GM23338 (cell line): ENCODE measurements around the gene TYW5. TPM values are rescaled to one million over a fixed set of nuclear protein-coding genes. Genes with fewer than 3 reads are reported as not detected.

Experiments
- ATAC-seq: fragments of 200-7000 bp; cut with Tn5 transposase; 3 replicates; pipeline ENCODE4 v1.9.1; 2020
- DNase-seq: peaks from one replicate; pipeline ENCODE4 v3.0.0-alpha.2; 2015; ENCODE audit warnings: low spot score
- H2AFZ ChIP-seq: fragments of 200-600 bp; sonication (generic); 2 replicates; pipeline ENCODE4 v1.8.0; 2016; ENCODE audit warnings: antibody characterized with exemption, mild to moderate bottlenecking, moderate library complexity
- H3F3A ChIP-seq: fragments of 200-600 bp; sonication (generic); replicated peaks from 2 replicates; pipeline ENCODE4 v1.8.0; 2017; ENCODE audit warnings: antibody characterized with exemption, mixed run types, low read depth
- H3K27ac ChIP-seq: fragments of 200-600 bp; sonication (generic); 2 replicates; pipeline ENCODE4 v1.6.1; 2016; ENCODE audit warnings: low read depth
- H3K27me3 ChIP-seq: fragments of 200-600 bp; sonication (generic); 2 replicates; pipeline ENCODE4 v1.8.0; 2016; ENCODE audit warnings: mild to moderate bottlenecking, mixed run types, moderate library complexity; ENCODE audit not compliant: insufficient read depth
- H3K36me3 ChIP-seq: fragments of 200-600 bp; sonication (generic); 2 replicates; pipeline ENCODE4 v1.8.0; 2016; ENCODE audit warnings: mild to moderate bottlenecking; ENCODE audit not compliant: insufficient read depth
- H3K4me1 ChIP-seq: fragments of 200-600 bp; sonication (generic); 2 replicates; pipeline ENCODE4 v1.8.0; 2016; ENCODE audit warnings: mild to moderate bottlenecking, moderate library complexity; ENCODE audit not compliant: insufficient read depth
- H3K4me2 ChIP-seq: fragments of 200-600 bp; sonication (generic); 2 replicates; pipeline ENCODE4 v1.7.1; 2017; ENCODE audit warnings: mixed run types
- H3K4me3 ChIP-seq: fragments of 200-600 bp; sonication (generic); 2 replicates; pipeline ENCODE4 v1.6.1; 2016; ENCODE audit warnings: mixed run types
- H3K79me2 ChIP-seq: fragments of 200-600 bp; sonication (generic); replicated peaks from 2 replicates; pipeline ENCODE4 v1.8.0; 2017; ENCODE audit warnings: mild to moderate bottlenecking; ENCODE audit not compliant: insufficient read depth
- H3K9me2 ChIP-seq: fragments of 200-600 bp; sonication (generic); 2 replicates; pipeline ENCODE4 v1.8.0; 2017; ENCODE audit not compliant: insufficient read depth
- H4K20me1 ChIP-seq: fragments of 200-600 bp; sonication (generic); replicated peaks from 2 replicates; pipeline ENCODE4 v1.8.0; 2017; ENCODE audit warnings: mild to moderate bottlenecking; ENCODE audit not compliant: insufficient read depth
- H3K27ac Mint-ChIP-seq: 2 replicates; pipeline ENCODE4 v1.8.0; 2020; ENCODE audit warnings: inconsistent platforms, mild to moderate bottlenecking, moderate library complexity, mixed read lengths
- H3K27me3 Mint-ChIP-seq: 3 replicates; pipeline ENCODE4 v1.8.0; 2022; ENCODE audit warnings: low read depth, mild to moderate bottlenecking, moderate library complexity, mixed read lengths, inconsistent platforms; ENCODE audit not compliant: insufficient read depth, poor library complexity
- H3K36me3 Mint-ChIP-seq: 3 replicates; pipeline ENCODE4 v1.8.0; 2021; ENCODE audit warnings: low read depth, mild to moderate bottlenecking, inconsistent platforms, moderate library complexity, mixed read lengths
- H3K4me1 Mint-ChIP-seq: 3 replicates; pipeline ENCODE4 v1.8.0; 2020; ENCODE audit warnings: mild to moderate bottlenecking, inconsistent platforms, mixed read lengths
- H3K4me3 Mint-ChIP-seq: 3 replicates; pipeline ENCODE4 v1.8.0; 2021; ENCODE audit warnings: moderate library complexity, mild to moderate bottlenecking, inconsistent platforms, mixed read lengths
- H3K9me3 Mint-ChIP-seq: 3 replicates; pipeline ENCODE4 v1.8.0; 2020; ENCODE audit warnings: moderate library complexity, mild to moderate bottlenecking, inconsistent platforms, mixed read lengths
- CREB1 ChIP-seq: fragments of 250-450 bp; sonication (Bioruptor Pico); IDR thresholded peaks from 2 replicates; pipeline ENCODE4 v1.5.0; 2020; ENCODE audit warnings: low read depth, mild to moderate bottlenecking, moderate library complexity
- ETS1 ChIP-seq: IDR thresholded peaks from 2 replicates; pipeline ENCODE4 v1.6.1; 2016; ENCODE audit warnings: antibody characterized with exemption
- EZH2 ChIP-seq: fragments of 200-600 bp; sonication (generic); IDR thresholded peaks from one replicate; pipeline ENCODE4 v1.8.0; 2017; ENCODE audit warnings: antibody characterized with exemption, mild to moderate bottlenecking, low read depth; ENCODE audit not compliant: unreplicated experiment
- EZH2phosphoT487 ChIP-seq: fragments of 200-600 bp; sonication (generic); IDR thresholded peaks from one replicate; pipeline ENCODE4 v1.8.1; 2018; ENCODE audit warnings: antibody characterized with exemption; ENCODE audit not compliant: unreplicated experiment
- JUNB ChIP-seq: IDR thresholded peaks from one replicate; pipeline ENCODE4 v1.6.1; 2016; ENCODE audit warnings: antibody characterized with exemption; ENCODE audit not compliant: unreplicated experiment
- NANOG ChIP-seq: IDR thresholded peaks from 2 replicates; pipeline ENCODE4 v1.6.1; 2016; ENCODE audit warnings: antibody characterized with exemption, borderline replicate concordance
- STAT1 ChIP-seq: IDR thresholded peaks from one replicate; pipeline ENCODE4 v1.6.1; 2016; ENCODE audit warnings: antibody characterized with exemption; ENCODE audit not compliant: unreplicated experiment
- ZNF114 ChIP-seq: fragments of 250-450 bp; sonication (Bioruptor Pico); IDR thresholded peaks from 2 replicates; pipeline ENCODE4 v1.5.0; 2020; ENCODE audit warnings: mild to moderate bottlenecking, moderate library complexity
- ZNF331 ChIP-seq: fragments of 250-450 bp; sonication (Bioruptor Pico); IDR thresholded peaks from 2 replicates; pipeline ENCODE4 v1.5.0; 2020; ENCODE audit warnings: low read depth, mild to moderate bottlenecking, moderate library complexity
- polyA plus RNA-seq: library from polyadenylated mRNA; unstranded; fragments of >200 nt; fragmentation: Nextera tagmentation; extraction: Ambion mirVana; gene quantifications from 2 replicates; pipeline ENCODE4 v1.2.1, GENCODE V29; 2016
- total RNA-seq: library from RNA; depleted of rRNA; stranded (reverse); fragments of >200 nt; shearing (Covaris generic); gene quantifications from 2 replicates; pipeline ENCODE4 v1.2.3, GENCODE V29; 2014
- TF ChIP-seq, protein P1 (sequence below), 2 experiments: fragments of 200-600 bp in 1 of 2; sonication (generic) in 1 of 2; conservative IDR thresholded peaks; 2 replicates each; pipeline versions ENCODE4 v1.5.1 to v1.6.1; 2016 to 2017; ENCODE audit warnings: antibody characterized with exemption in 2 of 2, low read depth in 2 of 2, mild to moderate bottlenecking in 2 of 2, moderate library complexity in 1 of 2
- TF ChIP-seq, protein P2 (sequence below): IDR thresholded peaks from one replicate; pipeline ENCODE4 v1.6.1; 2018; ENCODE audit warnings: antibody characterized with exemption; ENCODE audit not compliant: unreplicated experiment

The TYW5 gene
- total and polyA plus RNA-seq, 2 experiments from 2014 or later = 12.4 to 19.6 TPM

DNA sequence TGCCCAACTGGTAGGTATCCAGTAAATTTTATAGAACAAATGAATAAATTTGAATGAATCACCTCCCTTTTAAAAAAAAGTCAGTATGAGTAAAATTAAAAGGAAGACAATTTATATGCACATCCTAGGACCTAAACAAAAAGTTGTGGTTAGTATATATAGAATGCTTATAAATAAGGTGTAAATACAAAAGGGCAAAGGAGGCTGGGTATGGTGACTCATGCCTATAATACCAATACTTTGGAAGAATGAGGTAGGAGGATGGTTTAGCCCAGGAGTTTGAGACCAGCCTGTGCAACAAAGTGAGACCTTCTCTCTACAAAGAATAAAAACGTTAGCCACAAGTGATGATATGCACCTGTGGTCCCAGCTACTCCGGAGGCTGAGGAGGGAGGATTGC, 31.4 kb downstream of the TYW5 start:
- peaks cover 35% of the 10 kb centered on the region for H3K36me3 Mint-ChIP-seq
- Histone ChIP-seq H3K9me2 (no peaks in the 10 kb centered on the region), H3K27ac (no peak overlapping the region), H4K20me1 (peaks cover 43% of the 10 kb centered on the region), H2AFZ (no peak overlapping the region), H3K27me3 (no peaks in the 10 kb centered on the region), H3F3A (no peaks in the 10 kb centered on the region), H3K4me2 (no peak overlapping the region), H3K79me2 (peaks cover 81% of the 10 kb centered on the region), H3K4me3 (no peak overlapping the region), H3K36me3 (no peaks in the 10 kb centered on the region), H3K4me1 (peaks cover 44% of the 10 kb centered on the region)
- H3K4me3 Mint-ChIP-seq = no peak overlapping the region
- peaks cover 1% of the 10 kb centered on the region for H3K27me3 Mint-ChIP-seq
- TF ChIP-seq ZNF114 (CRISPR knock-in tag) = no peak
- H3K9me3 Mint-ChIP-seq = peaks cover under 1% of the 10 kb centered on the region; the same call in 2 of the 3 replicates
- ATAC-seq (no peak), DNase-seq (no peak)
- peaks cover 42% of the 10 kb centered on the region for H3K4me1 Mint-ChIP-seq
- peak overlapping the region; percentile 77; the same call in 1 of the 2 replicates for H3K27ac Mint-ChIP-seq

GRCh38 chr2:199922856-199923255, 32.4 kb downstream of the TYW5 start:
- ATAC-seq = peak; percentile 38; the same call in 2 of the 3 replicates
- Mint-ChIP-seq H3K27me3 (peaks cover 7% of the 10 kb centered on the region), H3K4me3 (no peak overlapping the region), H3K9me3 (peaks cover 7% of the 10 kb centered on the region; the same call in 2 of the 3 replicates), H3K4me1 (peaks cover 31% of the 10 kb centered on the region), H3K27ac (peak overlapping the region; percentile 66), H3K36me3 (peaks cover 45% of the 10 kb centered on the region)
- no peak for DNase-seq
- H3K36me3 ChIP-seq = peaks cover 1% of the 10 kb centered on the region; the same call in 1 of the 2 replicates
- no peaks in the 10 kb centered on the region for H3K9me2 ChIP-seq
- 0 out of 2 replicates have a peak overlapping the region, but pooled peaks have one; percentile 42 for H3K27ac ChIP-seq
- 0 out of 2 replicates have a peak overlapping the region, but pooled peaks have one; percentile 25 for H3K4me2 ChIP-seq
- peaks cover 92% of the 10 kb centered on the region for H3K79me2 ChIP-seq
- H3K4me3 ChIP-seq = no peak overlapping the region
- no peak overlapping the region for H2AFZ ChIP-seq
- H3K4me1 ChIP-seq = peaks cover 35% of the 10 kb centered on the region
- H4K20me1 ChIP-seq = peaks cover 50% of the 10 kb centered on the region
- H3F3A ChIP-seq = no peaks in the 10 kb centered on the region
- H3K27me3 ChIP-seq = no peaks in the 10 kb centered on the region
- TF ChIP-seq NANOG (no peak), CREB1 (CRISPR knock-in tag) (no peak), ZNF331 (CRISPR knock-in tag) (no peak), STAT1 (no peak), ZNF114 (CRISPR knock-in tag) (no peak), ETS1 (no peak), EZH2phosphoT487 (no peak), EZH2 (no peak), JUNB (no peak)
- TF ChIP-seq, protein P1, sequence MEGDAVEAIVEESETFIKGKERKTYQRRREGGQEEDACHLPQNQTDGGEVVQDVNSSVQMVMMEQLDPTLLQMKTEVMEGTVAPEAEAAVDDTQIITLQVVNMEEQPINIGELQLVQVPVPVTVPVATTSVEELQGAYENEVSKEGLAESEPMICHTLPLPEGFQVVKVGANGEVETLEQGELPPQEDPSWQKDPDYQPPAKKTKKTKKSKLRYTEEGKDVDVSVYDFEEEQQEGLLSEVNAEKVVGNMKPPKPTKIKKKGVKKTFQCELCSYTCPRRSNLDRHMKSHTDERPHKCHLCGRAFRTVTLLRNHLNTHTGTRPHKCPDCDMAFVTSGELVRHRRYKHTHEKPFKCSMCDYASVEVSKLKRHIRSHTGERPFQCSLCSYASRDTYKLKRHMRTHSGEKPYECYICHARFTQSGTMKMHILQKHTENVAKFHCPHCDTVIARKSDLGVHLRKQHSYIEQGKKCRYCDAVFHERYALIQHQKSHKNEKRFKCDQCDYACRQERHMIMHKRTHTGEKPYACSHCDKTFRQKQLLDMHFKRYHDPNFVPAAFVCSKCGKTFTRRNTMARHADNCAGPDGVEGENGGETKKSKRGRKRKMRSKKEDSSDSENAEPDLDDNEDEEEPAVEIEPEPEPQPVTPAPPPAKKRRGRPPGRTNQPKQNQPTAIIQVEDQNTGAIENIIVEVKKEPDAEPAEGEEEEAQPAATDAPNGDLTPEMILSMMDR (conservative IDR thresholded peaks at IDR 0.05; ENCODE audit: low read depth in 2 of 2) = no peak
- TF ChIP-seq, protein P2, sequence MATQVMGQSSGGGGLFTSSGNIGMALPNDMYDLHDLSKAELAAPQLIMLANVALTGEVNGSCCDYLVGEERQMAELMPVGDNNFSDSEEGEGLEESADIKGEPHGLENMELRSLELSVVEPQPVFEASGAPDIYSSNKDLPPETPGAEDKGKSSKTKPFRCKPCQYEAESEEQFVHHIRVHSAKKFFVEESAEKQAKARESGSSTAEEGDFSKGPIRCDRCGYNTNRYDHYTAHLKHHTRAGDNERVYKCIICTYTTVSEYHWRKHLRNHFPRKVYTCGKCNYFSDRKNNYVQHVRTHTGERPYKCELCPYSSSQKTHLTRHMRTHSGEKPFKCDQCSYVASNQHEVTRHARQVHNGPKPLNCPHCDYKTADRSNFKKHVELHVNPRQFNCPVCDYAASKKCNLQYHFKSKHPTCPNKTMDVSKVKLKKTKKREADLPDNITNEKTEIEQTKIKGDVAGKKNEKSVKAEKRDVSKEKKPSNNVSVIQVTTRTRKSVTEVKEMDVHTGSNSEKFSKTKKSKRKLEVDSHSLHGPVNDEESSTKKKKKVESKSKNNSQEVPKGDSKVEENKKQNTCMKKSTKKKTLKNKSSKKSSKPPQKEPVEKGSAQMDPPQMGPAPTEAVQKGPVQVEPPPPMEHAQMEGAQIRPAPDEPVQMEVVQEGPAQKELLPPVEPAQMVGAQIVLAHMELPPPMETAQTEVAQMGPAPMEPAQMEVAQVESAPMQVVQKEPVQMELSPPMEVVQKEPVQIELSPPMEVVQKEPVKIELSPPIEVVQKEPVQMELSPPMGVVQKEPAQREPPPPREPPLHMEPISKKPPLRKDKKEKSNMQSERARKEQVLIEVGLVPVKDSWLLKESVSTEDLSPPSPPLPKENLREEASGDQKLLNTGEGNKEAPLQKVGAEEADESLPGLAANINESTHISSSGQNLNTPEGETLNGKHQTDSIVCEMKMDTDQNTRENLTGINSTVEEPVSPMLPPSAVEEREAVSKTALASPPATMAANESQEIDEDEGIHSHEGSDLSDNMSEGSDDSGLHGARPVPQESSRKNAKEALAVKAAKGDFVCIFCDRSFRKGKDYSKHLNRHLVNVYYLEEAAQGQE = no peak
